Measurements from ENCODE around the gene MAGI2. TPM values are rescaled to one million over a fixed set of nuclear protein-coding genes. Genes with fewer than 3 reads are reported as not detected.

The MAGI2 gene
- total and polyA plus RNA-seq, 2 of the 13 experiments (the other 11 are each of a cell fraction or from before 2014, with no cell fraction given) = 1.5 to 3.8 TPM

- TF ChIP-seq ATF1 (CRISPR knock-in tag; IDR thresholded peaks at IDR 0.05) (no peak), MAZ (IDR thresholded peaks at IDR 0.05; ENCODE audit: borderline replicate concordance, low read depth, low read length) (no peak), MAZ (CRISPR knock-in tag; IDR thresholded peaks at IDR 0.05; ENCODE audit: low read depth) (no peak), ZMYM4 (CRISPR knock-in tag; IDR thresholded peaks at IDR 0.05) (no peak), HDAC6 (IDR thresholded peaks at IDR 0.05; ENCODE audit: low read depth, low read length) (no peak), ZNF276 (CRISPR knock-in tag; IDR thresholded peaks at IDR 0.05; ENCODE audit: low read depth) (no peak), ZNF446 (CRISPR knock-in tag; IDR thresholded peaks at IDR 0.05) (no peak), ZNF263 (CRISPR knock-in tag; IDR thresholded peaks at IDR 0.05) (no peak), NPAS2 (CRISPR knock-in tag; IDR thresholded peaks at IDR 0.05; ENCODE audit: borderline replicate concordance) (no peak), ZNF710 (CRISPR knock-in tag; IDR thresholded peaks at IDR 0.05; ENCODE audit: borderline replicate concordance) (no peak), ZNF577 (CRISPR knock-in tag; IDR thresholded peaks at IDR 0.05; ENCODE audit: borderline replicate concordance, low read depth) (no peak)
These were observed 8.2 kb upstream of the MAGI2 start (continued) for GRCh38 chr7:79461660-79462059.
